ENCODE results near the gene NR2F1-AS1. TPM values are rescaled to one million over a fixed set of nuclear protein-coding genes. Genes with fewer than 3 reads are reported as not detected.
"Not testable (repeated sequence)": the region's sequence is repeated elsewhere in the genome, so short reads cannot be mapped to it uniquely, and the experiment has no call there.

NR2F1-AS1 gene
- total RNA-seq, 2 experiments from 2014 or later = not detected

DNA sequence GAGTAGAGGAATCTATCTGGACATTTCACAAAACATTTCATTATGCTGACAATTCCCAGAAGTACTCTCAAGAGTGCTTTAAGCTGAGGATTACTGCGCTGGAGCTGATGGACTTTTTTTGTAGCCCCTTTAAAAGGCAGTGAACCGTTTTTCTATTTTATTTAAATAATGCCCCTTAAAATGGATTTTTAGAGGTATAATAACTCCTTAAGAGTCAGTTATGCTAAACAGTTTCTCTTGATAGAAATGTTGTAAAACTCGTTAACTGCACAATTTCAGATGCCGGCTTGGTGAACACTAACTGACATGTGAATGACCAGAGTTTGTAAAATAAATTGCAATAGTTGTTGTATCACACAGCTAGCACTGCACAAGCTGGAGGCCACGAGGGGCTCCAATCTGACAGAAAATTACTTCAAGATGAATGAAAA lies 174.0 kb downstream of the NR2F1-AS1 start:
- ChIA-PET CTCF (no interaction called here), POLR2A (no interaction called here)

DNA sequence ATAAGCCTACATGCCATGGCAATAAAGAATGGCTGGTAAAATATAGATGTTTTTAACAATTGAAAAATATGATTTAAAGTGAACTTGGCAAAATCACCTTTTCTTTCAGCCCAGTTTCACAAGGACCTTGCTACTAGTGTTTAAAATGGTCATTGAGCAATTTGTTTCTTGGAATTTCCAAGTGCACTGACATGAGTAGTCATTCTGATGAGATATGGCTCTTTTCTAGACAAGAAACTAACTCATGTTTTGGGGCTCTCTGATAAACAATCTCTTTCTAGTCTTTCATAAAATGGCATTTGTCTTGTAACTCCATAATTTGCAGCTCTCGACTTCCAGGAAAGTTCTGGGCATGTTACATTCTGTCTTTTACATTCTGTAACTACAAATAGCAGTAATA lies 176.8 kb downstream of the NR2F1-AS1 start:
- POLR2A ChIA-PET = no interaction called here
- CTCF ChIA-PET = no interaction called here

DNA sequence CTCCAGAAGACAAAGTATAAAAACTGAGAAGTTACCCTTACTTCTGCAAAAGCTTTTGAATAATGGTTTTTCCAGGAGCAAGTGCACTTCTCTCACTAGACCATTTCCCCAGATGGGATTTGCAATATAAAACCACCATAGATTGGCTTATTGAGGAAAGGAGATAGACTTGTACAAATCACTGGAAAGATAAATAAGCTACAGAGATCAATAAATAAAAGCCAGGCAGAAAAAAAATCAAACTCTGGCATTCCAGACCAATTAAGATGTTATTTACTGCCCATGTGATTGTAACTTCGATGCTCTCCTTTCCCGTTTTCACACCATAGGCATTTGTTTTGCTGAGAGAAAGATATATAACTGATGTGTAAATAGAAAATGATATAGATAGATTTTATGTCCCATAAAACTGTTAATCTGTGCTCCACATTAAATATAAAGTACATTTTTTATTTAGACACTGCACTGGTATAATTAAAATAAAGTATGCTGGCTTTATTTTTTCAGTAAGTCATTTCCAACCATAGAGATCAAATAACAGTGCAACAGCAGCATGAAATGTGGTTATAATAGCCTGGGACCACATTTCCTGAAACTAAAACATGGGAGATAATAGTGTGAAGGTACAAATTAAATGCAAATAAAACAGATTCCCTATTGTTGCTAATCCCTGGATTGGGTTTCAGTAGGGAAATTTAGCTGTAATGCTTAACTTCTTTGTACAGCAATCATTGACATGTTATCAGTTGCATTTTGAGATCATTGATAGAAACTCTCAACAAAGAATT lies 177.7 kb downstream of the NR2F1-AS1 start:
- ChIA-PET CTCF (no interaction called here), POLR2A (no interaction called here)

DNA sequence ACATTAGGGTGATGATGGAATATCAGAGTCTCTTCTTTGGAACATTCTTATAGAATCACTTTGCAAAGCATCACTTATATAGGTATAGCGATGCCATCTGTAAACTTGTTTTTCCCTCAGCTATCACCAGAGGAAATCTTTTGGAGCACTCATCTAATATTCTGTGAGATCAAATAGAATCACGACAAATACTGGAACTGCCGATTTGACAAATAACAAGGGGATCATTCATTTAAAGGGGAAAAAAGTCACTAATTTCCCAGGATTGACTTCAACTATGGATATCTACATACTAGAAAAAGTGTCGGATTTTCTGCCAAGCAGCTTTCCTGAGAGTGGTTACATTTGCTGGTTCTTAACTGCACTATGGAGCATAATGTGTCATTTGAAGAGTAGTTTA lies 178.6 kb downstream of the NR2F1-AS1 start:
- CTCF ChIA-PET = interaction anchor here (1.1 kb wide), 1 partner anchor 9 kb away, joined by 3 read pairs; no protein-coding TSS in a partner anchor
- POLR2A ChIA-PET = no interaction called here

DNA sequence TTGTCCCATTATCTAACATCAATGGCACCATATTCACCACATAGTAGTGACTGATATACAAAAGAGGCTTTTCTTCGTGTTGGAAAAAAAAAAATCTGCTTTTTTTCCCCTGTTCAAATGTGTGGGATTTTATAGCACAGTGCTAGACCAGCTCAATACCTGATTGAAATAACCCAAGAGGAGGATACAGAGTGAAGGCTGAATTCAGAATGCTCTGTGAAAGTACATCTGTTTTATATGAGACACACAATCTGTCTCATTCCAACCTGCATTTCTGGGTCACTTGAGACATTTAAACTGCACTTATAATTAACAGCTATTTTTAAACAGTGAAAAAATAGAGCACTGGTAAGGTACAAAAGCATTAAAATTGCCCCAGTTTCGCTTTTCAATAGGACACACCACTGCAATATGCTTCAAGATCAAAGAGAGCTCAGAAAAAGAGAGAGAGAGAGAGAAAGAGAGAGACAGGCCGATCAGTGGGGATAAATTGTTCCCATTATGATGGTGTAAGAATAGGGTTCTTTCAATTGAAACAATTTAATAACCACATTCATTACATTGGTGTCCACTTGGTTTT lies 179.3 kb downstream of the NR2F1-AS1 start:
- CTCF ChIA-PET = interaction anchor here (1.1 kb wide), 1 partner anchor 8 kb away, joined by 3 read pairs; no protein-coding TSS in a partner anchor
- POLR2A ChIA-PET = no interaction called here

DNA sequence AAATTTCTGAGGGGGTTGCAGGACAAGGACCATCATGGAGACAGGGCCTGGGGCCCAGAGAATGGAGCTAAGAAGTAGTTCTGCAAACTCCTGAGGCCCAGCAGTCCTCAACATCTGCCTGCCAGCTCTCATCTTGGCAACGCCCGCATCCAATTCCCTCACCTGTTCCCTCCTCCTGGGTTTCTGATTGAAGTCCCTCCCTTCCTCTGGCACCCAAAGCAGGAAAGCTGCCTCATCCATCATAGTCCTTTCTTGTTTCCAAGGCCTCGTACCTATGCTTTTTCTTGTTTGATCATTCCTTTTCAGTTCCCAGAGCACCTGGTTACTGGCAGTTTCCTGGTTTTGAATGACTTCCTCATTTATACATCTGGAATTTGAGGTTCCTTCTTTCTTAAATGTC lies 181.3 kb downstream of the NR2F1-AS1 start:
- ChIA-PET POLR2A (no interaction called here), CTCF (no interaction called here)

DNA sequence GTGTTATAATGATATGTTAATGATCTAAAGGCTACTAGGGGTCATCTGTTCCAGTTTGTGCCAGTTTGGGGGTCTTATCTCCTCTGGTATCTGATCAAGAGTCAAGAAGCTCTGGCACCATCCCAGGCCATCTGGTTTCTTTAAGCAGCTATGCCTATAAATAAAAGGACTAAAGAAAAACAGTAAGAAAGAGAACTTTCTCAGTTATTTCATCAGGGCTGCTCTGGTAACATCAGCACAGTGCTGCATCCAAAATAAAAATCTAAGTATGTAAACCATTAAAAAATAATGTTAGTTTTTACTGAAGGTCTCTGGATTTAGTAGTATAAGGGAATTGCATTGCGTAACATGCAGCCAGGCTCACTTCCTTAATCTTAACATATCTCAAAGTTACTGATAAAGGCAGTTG lies 185.0 kb downstream of the NR2F1-AS1 start:
- ChIA-PET POLR2A (no interaction called here), CTCF (no interaction called here)

DNA sequence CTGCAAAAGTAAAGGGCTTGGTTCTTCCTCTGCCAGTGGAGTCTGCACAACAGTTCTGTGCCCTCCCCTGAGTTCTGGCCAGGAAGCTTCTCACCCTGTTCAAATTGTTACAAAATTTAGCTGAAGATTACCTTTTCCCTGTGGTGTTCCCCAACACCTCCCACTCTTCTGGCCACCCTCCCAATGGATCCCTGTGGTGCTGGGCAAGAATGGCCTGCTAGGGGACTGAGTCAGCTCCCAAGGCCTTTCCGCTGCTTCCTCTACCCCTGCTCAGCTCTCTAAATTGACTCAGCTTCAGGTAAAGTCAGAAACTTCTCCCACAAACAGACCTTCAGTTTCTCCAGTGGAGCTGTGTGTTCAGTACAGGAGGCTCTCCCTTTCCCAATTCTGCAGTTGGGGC lies 186.0 kb downstream of the NR2F1-AS1 start:
- ChIA-PET POLR2A (no interaction called here), CTCF (no interaction called here)

DNA sequence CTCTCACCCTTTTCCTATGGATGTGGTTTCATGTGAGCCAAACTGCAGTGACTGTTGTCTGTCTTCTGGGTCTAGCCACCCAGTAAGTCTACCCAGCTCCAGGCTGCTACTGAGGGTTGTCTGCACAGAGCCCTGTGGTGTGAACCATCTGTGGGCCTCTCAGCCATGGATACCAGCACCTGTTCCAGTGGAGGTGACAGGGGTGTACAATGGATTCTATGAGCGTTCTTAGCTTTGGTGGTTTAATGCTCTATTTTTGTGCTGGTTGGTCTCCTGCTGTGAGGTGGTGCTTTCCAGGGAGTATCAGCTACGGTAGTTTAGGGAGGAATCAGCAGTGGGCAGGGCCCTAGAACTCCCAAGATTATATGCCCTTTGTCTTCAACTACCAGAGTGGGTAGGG lies 186.7 kb downstream of the NR2F1-AS1 start:
- CTCF ChIA-PET = interaction anchor here (1.6 kb wide), 1 partner anchor 8 kb away, joined by 3 read pairs; no protein-coding TSS in a partner anchor
- POLR2A ChIA-PET = interaction anchor here (0.5 kb wide), 1 partner anchor 918 kb away, joined by 3 read pairs; no protein-coding TSS in a partner anchor

DNA sequence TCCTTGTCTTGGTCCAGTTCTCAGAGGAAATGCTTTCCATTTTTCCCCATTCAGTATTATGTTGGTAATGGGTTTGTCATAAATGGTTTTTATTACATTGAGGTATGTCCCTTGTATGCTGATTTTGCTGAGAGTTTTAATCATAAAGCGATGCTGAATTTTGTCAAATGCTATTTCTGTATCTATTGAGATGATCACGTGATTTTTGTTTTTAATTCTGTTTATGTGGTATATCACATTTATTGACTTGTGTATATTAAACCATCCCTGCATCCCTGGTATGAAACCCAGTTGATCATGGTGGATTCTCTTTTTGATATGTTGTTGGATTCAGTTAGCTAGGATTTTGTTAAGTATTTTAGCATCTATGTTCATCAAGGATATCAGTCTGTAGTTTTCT lies 189.8 kb downstream of the NR2F1-AS1 start:
- CTCF ChIA-PET, POLR2A ChIA-PET: not testable (repeated sequence)

DNA sequence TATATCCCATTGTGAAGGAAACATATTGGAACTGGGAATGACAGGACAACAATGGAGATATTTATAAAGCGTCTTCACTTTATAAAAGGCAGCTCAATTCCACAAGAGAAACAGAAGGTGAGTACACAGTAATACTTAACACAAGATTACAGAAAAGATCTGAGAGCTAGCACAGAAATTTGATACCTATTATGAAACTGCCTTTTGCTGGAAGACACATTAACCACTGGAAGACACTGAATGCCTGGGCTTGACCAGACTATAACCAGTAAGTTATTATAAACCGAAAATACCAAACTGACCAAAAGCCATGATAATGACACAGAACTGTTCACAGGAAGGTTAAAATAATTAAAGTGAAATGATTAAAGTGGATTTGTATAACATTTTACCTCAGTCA lies 195.4 kb downstream of the NR2F1-AS1 start:
- ChIA-PET POLR2A (no interaction called here), CTCF (no interaction called here)

DNA sequence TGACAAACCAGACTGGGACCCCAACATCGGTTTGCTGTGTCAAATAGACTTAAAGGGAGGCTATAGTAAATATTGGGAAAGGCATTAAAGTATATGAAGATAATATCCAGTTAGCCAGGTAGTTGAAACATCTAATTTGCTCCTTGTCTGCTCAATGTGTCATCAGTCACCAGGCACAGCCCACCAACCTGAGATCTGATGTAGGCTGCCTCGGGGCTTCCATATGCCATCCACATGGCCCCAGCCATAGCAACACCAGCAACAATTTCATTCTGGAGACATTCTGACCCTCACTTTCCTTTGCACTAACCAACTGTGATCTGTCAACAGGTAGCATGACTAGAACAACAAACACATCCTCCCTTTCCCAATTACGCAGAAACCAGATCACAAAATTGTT lies 196.0 kb downstream of the NR2F1-AS1 start:
- ChIA-PET CTCF (no interaction called here), POLR2A (no interaction called here)

DNA sequence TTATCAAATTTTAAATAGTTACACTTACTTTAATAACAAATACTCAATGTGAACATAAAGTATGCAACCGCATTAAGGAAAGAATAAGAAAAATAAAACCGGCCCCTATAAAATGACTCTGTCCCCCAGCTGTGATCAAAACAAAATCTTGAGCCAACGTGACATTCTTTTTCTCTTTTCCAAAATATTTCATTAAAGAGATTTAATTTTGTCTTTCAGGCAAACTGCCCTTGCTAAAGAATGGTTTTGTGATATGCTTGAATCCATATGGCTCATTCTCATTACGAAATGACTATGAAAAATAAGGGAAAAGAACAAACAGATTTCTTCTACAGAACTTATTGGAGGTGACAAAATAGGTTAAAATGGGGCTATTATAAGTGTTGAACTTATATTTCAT lies 197.0 kb downstream of the NR2F1-AS1 start:
- POLR2A ChIA-PET = no interaction called here
- CTCF ChIA-PET = no interaction called here

DNA sequence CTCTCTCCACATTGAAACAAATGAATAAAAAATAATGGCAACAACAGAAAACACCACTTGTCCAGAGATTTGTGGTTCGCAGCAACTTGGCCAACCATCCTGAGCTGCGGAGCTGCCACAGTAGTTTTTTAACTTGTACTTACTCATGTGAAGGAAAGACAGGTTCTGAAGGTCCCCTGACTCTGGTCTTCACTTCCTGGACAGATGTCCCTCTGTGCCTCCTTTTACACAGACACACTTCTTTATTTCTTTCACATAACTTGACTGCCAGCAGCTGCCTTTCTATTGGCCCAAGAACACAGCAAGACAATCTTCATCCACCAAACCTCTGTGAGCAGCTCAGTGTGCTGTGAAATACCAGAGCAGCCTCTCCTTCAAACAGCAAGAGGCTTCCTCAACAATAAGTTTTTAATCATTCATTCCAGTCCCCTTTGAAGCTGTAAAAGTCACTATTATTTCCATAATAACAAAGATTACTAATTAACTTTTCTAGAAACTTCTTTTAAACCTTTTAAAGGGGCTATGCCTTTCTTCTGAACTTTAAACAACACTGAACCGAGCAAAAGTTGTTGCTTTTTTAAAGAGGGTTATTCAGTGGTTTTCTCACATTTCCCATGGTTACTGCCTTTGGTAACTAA lies 198.7 kb downstream of the NR2F1-AS1 start:
- ChIA-PET POLR2A (no interaction called here), CTCF (no interaction called here)

DNA sequence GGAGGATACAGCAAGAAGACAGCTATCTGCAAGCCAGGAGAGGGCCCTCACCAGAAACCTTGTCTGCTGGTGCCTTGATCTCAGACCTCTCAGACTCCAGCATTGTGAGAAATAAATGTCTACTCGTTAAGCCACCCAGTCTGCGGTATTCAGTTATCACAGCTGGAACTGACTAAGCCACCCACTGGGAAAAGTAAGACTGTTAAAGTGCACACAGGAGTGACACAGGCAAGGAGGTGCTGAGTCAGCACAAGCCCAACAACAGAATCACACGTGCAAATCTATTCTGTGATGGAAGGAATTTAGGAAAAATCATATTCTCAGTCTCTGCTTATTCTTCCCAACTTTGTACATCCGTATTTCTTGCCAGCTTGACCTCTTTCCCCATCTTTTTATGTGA lies 200.0 kb downstream of the NR2F1-AS1 start:
- ChIA-PET CTCF (no interaction called here), POLR2A (no interaction called here)

DNA sequence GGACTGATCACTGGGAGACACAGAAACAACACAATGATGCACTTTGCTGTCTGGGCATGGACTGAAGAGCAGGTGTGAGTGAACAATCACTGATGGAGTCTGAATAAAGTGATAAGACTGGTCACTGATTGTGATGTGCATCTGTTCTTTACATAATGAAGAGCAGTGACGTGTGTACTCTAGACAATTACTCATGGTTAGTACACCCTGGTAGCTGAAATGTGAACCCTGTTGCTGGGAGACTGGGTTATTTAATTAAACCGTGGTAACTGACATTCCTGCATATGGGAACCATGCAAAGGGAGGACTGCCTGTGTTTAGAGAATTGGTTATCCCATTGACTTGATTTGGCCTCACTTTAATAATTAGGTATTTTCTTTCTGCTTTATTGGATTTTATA lies 202.9 kb downstream of the NR2F1-AS1 start:
- ChIA-PET CTCF (no interaction called here), POLR2A (no interaction called here)

DNA sequence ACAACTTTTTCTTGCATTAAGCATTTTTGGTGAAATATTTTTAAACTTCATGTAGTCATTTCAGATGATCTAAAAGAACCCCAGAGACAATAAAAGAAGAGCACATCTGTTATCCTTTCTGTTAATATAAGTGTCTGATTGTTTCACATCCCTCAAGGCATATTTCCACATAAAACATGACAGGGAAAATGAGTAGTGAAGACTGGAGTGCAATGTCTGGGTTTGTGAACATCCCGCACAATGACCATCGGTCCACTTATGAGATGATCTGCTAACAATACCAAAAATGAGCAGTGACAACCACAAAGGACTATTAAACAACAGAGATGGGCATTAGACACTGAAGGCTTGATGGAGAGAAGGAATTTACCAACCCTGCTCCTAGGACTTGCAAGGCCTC lies 209.1 kb downstream of the NR2F1-AS1 start:
- ChIA-PET CTCF (no interaction called here), POLR2A (no interaction called here)

DNA sequence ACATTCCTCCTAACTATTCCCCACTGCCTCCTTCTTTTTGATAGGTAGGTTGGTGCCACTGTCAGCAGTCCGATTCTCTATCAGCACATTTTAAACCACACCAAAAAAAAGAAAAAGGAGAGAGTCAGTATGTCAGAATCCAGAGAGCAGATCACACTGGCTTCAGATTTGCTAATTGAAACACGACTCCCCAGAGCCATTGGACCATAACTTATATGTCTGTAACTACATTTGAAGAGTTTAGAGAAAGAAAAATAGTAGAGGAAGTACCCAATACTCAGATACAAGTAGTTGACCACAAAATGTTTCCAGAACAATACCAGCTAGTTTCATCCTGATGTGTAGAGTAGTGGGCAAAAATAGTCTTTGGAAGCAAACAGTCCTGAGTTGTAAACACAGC lies 216.6 kb downstream of the NR2F1-AS1 start:
- ChIA-PET CTCF (no interaction called here), POLR2A (no interaction called here)

DNA sequence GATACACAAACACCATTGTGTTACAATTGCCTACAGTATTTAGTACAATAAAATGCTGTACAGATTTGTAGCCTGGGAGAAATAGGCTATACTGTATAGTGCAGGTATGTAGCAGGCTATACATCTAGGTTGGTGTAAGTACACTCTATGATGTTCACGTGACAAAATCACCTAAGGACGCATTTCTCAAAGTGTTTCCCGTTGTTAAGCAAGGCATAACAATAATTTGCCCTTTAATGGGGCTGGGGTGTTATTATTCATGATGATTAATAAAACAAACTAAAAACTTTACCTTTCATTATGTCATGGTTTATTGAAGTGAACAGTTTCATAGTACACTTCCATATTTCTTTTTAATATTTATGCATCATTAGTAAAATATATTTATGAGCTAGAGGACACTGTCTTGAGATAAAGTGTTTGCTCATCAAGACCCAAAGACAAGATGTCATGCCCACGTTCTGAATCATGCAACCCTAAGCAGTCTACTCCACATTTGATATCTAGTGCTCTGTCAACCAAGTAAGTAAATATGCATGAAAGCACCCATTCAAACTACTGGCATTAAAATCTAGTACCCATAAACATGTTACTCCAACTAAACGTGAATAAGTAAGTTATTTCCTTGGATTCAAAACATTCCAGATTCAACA lies 220.5 kb downstream of the NR2F1-AS1 start:
- CTCF ChIA-PET = no interaction called here
- POLR2A ChIA-PET = no interaction called here

DNA sequence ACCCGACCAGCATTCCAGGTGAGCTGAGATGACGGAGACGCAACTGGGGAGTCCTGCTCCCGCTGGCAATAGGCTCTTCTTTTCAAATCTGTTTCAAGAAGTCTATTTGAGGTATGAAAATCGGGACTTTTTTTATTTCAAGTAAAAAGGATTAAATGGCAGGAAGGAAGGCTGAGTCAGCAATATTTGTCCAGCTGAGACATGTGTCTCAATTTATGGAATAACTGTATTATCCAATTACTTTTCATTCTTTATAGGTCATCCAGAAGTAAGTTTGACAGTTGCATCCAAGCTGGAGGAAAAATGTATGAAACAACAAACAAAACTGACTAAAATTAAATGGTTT lies 221.1 kb downstream of the NR2F1-AS1 start:
- ChIA-PET CTCF (no interaction called here), POLR2A (no interaction called here)
